Measurements from ENCODE around the gene OTUD1.
A peak's percentile ranks its signal among the peaks of the same experiment; 100 is the strongest.
"Not testable (repeated sequence)": the region's sequence is repeated elsewhere in the genome, so short reads cannot be mapped to it uniquely, and the experiment has no call there.

Gene OTUD1

GRCh38 chr10:23438547-23439451 lies at the start of gene OTUD1:
Gene OTUD1, plus strand, starts transcription at chr10:23439075. Its CDS starts 383 bp downstream, at chr10:23439458.
- peak; percentile 90 for DNase-seq (ENCODE audit: low read depth)

DNA sequence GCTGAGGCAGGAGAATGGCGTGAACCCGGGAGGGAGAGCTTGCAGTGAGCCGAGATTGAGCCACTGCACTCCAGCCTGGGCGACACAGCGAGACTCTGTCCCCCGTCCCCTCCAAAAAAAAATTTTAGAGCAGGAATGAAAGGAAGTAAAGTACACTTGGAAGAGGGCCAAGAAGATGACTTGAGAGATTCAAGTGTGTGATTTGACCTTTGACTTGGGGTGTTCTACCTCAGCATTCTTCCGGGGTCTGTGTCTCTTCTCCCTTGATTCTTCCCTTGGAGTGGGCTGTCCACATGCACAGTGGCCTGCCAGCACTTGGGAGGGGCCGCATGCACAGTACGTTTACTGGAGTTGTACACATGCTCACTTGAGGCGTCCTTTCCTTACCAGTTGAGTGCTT lies 48.5 kb upstream of the OTUD1 start:
- DNase-seq (ENCODE audit: low read depth), result not testable (repeated sequence)

DNA sequence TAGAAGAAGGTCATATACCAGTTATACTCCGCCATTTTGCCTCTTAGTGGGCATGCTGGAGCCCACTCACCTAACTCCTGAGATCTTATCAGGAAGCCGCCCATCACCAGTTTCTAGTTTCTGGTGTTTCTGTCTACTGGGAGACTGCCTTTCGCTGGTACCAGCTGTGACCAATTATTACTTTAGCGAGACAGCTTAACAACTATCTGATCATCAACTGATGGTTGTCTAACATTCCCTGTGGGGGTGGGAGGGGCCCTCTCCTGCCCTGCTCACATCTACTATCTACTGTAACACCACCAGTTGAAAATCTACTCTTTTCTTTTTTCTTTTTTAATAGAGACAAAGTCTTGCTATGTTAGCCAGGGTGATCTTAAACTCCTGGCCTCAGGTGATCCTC lies 48.1 kb upstream of the OTUD1 start:
- no peak for DNase-seq (ENCODE audit: low read depth)

DNA sequence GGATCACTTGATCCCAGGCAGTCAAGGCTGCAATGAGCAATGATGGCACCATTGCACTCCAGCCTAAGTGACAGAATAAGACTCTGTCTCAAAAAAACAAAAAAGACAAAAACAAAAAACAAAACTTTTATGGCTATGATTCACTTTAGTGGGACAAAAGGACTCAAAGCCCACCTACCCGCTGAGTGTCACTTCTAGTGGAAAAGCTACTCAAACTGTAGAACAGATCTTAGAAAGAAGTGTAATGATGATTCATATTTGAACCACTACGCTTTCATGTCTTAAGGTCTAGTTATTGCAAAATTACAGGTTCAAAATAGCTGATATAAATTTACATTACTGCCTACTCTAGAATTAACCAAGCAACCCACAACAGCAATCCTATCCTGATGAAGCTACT lies 47.1 kb upstream of the OTUD1 start:
- DNase-seq (ENCODE audit: low read depth), result no peak

GRCh38 chr10:23395017-23395416 lies 43.9 kb upstream of the OTUD1 start:
- DNase-seq (ENCODE audit: low read depth), result no peak

DNA sequence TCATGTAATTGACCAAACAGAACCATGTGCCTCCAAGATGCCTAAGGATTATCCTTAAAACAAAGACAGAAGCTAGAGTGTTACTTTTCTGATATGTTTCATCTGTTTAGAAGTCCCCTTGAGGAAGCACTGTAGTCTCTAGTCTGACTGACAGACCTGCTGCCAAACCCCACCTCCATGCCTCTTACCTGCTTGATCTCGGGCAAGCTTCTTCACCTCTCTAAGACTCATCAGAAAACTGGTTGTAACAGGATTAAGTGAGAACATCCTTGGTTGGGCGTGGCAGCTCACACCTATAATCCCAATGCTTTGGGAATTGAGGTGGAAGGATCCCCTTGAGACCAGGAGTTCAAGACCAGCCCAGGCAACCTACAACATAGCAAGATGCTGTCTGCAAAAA lies 42.2 kb upstream of the OTUD1 start:
- no peak for DNase-seq (ENCODE audit: low read depth)

DNA sequence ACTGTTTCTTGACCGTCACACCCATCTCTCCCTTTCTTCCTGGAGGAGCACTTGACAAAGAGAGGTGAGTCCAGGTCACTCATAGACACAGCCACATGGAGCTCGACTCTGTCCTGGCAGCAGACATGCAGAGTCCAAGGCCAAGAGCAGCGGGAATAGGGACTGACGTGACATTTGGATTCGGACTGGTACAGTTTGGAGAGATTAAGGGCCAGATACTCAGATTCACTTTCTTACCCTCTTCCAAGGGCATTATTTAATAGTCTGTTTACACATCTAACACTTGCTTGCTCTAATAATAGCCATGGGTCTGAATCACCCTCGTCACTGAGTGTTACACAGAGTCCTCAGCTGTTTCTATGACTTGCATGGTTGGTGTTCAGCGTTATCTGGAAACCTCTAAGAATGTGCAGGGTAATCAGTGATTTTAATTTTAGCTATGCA lies 39.2 kb upstream of the OTUD1 start:
- no peak for DNase-seq (ENCODE audit: low read depth)

DNA sequence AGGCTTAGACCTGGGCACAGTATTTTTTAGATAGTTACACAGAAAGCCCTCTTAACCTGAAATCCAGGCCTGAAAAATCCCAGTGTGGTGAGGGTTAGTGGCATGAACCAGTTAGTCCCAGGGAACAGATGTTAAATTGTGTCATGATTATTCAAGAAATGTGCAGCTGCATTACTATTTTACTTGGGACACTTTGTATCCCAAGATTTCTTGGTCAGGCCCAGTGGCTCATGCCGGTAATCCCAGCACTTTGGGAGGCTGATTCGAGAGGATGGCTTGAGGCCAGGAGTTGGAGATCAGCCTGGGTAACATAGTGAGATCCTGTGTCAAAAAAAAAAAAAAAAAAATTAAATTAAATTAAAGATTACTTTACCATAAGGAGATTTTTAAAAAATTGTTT lies 36.0 kb upstream of the OTUD1 start:
- DNase-seq (ENCODE audit: low read depth), result no peak

DNA sequence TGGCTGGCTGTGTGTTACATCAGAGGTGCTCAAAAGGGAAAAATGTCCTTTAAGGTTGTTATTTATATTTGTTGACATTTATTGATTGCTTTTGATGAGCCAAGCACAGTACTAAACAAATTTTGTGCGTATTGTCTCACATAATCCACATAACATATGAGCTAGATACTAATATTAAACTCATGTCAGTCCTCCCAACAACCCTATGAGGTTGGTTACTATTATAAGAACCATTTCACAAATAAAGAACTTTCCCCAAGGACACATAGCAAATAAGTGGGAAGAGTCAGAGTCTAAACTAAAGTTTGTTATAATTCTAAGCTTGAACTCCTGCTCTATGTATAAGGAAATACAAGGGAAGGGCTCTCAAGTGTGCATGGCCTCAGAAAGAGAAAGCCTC lies 35.6 kb upstream of the OTUD1 start:
- DNase-seq (ENCODE audit: low read depth), result no peak

GRCh38 chr10:23403719-23404118 lies 35.2 kb upstream of the OTUD1 start:
- DNase-seq (ENCODE audit: low read depth), result no peak

- no peak for DNase-seq (ENCODE audit: low read depth)
These were observed 34.4 kb upstream of the OTUD1 start for GRCh38 chr10:23404461-23404980.

DNA sequence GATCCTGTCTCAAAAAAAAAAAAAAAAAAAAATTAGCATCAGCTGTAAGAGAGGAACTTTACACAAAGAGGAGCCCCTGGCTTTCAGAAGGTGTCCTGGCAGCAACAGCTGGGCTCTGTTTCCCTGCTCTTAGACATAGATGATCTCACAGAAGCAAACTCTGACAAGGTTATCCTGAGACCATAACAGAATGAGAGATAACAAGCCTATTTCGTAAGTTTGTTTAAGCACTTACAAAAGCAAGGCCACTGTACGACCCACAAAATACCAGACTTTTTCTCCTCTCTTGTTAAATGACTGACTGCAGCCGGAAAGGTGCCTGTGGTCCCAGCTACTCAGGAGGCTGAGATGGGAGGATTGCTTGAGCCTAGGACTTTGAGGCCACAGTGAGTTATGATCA lies 33.3 kb upstream of the OTUD1 start:
- DNase-seq (ENCODE audit: low read depth), result no peak

GRCh38 chr10:23406409-23406808 lies 32.5 kb upstream of the OTUD1 start:
- no peak for DNase-seq (ENCODE audit: low read depth)

DNA sequence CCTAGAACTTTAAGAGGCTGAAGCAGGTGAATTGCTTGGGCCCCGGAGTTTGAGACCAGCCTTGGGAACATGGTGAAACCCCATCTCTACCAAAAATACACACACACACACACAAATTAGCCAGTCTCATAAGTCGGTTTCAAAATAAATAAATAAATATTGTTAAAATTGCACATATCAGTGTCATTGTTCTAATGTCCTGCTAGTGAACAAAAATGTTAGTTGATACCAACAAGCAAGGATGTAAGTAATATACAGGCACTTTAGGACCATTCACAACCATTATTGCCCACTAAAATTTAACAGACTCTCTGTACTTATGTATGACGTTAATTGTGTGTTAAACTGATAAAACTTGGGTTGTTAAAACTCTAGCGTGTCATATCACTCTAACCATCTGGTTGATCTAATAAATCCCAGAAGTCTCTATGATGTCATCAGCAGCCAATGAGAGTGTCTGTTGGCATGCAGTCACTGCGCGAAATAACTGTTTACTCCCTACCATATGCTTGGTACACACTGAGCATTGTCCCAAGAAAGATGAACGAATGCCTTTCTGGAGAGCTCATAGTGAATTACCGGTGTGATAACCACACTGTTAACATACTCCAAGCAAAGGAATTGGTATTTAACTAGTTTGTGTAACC lies 30.4 kb upstream of the OTUD1 start:
- no peak for DNase-seq (ENCODE audit: low read depth)

DNA sequence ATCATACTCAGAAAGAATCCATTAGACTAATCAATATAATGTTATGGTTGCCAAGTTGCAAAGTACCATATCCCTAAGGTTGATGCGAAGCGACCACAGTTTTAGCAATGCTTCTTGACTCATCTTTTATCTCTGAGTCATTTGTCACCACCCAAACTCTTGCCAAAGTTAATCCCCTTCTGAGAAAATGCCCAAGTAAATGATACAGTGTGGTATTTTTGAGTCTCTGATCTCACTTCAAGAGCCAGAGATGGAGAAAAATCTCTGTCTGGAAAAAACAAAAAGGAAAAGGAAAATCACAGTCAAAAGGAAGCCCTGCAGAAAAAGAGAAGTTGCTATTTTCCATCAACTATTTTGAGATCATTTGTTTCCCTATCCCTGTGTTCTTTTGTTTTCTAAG lies 26.7 kb upstream of the OTUD1 start:
- DNase-seq (ENCODE audit: low read depth), result no peak

DNA sequence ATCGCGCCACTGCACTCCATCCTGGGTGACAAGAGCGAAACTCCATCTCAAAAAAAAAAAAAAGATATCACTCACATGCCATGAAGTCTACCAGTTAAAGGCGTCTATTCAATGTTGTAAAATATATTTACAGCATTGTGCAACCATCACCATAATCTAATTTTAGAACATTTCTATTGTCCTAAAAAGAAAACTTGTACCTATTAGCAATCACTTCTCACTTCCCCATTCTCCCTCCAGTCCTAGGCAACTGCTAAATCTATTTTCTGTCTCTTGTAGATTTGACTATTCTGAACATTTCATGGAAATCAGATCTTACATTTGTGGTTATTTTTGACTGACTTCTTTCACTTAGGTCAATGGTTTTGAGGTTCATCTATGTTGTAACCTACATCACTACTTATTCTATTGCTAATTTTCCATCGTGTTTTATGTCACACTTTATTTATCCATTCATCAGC lies 25.2 kb upstream of the OTUD1 start:
- no peak for DNase-seq (ENCODE audit: low read depth)

- no peak for DNase-seq (ENCODE audit: low read depth)
These were observed 24.2 kb upstream of the OTUD1 start for GRCh38 chr10:23414658-23415057.

DNA sequence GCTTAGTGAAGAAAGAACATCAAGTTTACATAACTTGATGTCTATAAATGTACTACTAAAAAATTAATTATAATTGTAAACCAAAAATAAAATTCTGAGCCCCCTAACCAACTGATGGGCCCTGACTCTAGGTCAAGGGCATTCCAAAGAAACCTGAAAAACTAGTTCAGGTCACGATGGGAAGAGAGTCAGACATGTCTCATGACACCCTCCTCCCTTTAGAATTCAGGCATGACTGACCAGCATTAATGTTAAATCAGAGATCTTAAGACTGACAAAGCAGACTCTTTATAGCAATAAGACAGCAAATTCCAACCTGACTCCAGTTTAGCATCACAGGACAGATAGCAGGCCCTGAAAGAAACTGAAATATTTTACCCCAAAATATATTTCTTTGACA lies 21.6 kb upstream of the OTUD1 start:
- no peak for DNase-seq (ENCODE audit: low read depth)

DNA sequence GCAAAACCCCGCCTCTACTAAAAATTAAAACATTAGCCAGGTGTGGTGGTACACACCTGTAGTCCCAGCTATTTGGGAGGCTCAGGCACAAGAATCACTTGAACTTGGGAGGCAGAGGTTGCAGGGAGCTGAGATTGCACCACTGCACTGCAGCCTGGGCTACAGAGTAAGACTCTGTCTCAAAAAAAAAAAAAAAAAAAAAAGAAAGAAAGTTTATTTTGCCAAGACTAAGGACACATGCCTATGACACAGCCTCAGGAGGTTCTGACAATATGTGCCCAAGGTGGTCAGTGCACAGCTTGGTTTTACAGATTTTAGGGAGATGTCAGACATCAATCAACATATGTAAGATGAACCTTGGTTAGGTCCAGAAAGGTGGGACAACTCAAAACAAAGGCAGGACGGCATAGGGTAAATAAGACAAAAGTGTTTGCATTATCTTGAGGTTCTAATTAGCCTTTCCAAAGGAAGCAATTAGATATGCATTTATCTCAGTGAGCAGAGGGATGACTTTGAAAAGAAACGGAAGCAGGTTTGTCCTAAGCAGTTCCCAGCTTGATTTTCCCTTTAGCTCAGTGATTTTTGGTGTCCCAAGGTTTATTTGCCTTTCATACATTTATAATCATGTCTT lies 20.7 kb upstream of the OTUD1 start:
- DNase-seq (ENCODE audit: low read depth), result no peak

- no peak for DNase-seq (ENCODE audit: low read depth)
These were observed 19.7 kb upstream of the OTUD1 start for GRCh38 chr10:23419201-23419600.

GRCh38 chr10:23419655-23420329 lies 19.1 kb upstream of the OTUD1 start:
- DNase-seq (ENCODE audit: low read depth), result no peak

DNA sequence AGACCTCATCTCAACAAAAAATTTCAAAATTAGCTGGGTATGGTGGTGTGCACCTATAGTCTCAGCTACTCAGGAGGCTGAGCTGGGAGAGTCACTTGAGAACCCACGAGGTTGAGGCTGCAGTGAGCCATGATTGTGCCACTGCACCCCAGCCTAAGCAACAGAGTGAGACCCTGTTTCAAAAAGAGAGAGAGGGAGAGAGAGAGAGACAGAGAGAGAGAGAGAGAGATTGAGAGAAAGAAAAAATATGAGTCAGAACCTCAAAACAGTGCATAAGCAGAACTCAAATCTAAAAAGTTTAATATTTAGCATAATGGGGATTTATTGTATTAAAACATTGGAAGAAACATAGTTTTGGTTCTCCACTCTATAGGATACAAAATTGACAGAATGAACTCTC lies 17.5 kb upstream of the OTUD1 start:
- DNase-seq (ENCODE audit: low read depth), result no peak
